GM21367 (cell line): ENCODE results near the gene PDE5A.
"Not testable (repeated sequence)": the region's sequence is repeated elsewhere in the genome, so short reads cannot be mapped to it uniquely, and the experiment has no call there.

Source experiments
- ATAC-seq: cut with Tn5 transposase; IDR thresholded peaks from one replicate; pipeline ENCODE4 v1.9.1; 2021; ENCODE audit not compliant: unreplicated experiment

Gene PDE5A

GRCh38 chr4:119628281-119629141 is at the start of gene PDE5A:
TSS of gene PDE5A (minus strand) at chr4:119628804. CDS start at chr4:119628671, 133 bp downstream.
- peak; percentile 95 for ATAC-seq

GRCh38 chr4:119676101-119676500 is 47.5 kb upstream of the PDE5A start:
- ATAC-seq, result no peak

- no peak for ATAC-seq
Measured at GRCh38 chr4:119675391-119675790, 46.8 kb upstream of the PDE5A start.

- ATAC-seq, result no peak
Measured at GRCh38 chr4:119672938-119673337, 44.3 kb upstream of the PDE5A start.

DNA sequence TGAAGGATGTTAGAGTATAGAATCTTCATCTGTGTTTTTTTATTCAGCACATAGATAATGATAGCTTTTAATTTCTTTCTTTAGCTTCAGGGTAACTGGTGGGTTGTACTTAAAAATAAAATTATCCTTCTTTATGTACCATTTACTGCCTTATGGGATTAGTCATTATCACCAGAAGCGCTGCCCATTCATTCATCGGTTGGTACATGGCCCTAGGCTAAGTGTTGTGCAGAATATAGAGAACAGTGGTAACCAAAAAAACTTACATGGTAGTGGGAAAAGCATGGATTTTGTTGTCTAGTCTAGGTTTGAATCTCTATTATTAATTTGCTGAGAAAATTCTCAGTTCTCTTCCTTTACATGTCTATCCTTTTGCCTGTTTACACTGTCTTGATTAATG is 43.5 kb upstream of the PDE5A start:
- no peak for ATAC-seq

- ATAC-seq, result no peak
Measured at GRCh38 chr4:119671205-119671604, 42.6 kb upstream of the PDE5A start.

DNA sequence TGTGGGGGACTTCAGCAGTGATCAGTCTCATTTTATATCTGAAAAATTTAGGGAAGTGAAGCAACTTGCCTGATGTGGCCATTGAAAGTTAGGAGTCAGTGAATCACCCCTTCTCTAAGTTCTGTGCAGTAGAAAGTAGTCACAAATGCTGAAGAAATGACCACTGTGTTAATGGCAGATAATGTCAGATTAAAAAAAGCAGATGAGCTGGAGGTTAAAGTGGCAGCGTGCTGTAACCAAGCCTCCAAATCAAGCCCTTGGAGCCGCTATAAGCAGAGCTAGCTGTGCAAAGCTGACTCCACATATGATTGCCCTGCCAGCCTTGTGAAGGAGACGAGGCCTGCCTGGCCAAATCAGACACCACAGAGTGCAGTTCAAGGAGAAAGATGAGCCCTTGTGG is 39.2 kb upstream of the PDE5A start:
- ATAC-seq, result no peak

GRCh38 chr4:119666653-119667091 is 38.1 kb upstream of the PDE5A start:
- ATAC-seq, result no peak

DNA sequence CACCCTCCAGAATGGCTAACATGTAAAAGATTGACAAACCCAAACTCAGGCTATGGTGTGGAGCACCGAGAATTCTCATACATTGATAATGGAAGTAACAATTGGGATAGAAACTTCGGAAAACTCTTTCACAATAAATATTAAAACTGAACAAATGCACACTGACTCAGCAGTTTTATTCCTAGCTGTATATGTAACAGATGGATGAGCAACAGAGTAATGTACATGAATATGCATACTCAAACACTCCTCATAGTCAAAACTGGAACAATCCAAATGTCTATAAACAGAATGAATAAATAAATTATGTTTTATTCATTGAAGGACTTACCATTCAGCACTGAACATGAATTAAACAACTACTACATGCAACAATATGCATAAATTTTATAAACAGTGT is 37.1 kb upstream of the PDE5A start:
- no peak for ATAC-seq

- no peak for ATAC-seq
Measured at GRCh38 chr4:119664168-119664907, 35.7 kb upstream of the PDE5A start.

- no peak for ATAC-seq
Measured at GRCh38 chr4:119663160-119663788, 34.7 kb upstream of the PDE5A start.

DNA sequence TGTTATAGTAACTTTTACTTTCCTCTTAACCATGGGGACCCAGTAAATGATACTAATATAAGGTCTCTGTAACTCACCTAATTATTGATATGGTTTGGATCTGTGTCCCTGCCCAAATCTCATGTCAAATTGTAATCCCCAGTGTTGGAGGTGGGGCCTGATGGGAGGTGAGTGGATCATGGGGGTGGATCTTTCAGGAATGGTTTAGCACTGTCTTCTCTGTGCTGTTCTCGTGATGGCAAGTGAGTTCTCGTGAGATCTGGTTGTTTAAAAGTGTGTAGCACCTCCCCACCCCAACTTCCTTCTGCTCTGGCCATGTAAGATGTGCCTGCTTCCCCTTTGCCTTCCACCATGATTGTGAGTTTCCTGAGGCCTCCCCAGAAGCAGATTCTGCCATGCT is 34.0 kb upstream of the PDE5A start:
- not testable (repeated sequence) for ATAC-seq

DNA sequence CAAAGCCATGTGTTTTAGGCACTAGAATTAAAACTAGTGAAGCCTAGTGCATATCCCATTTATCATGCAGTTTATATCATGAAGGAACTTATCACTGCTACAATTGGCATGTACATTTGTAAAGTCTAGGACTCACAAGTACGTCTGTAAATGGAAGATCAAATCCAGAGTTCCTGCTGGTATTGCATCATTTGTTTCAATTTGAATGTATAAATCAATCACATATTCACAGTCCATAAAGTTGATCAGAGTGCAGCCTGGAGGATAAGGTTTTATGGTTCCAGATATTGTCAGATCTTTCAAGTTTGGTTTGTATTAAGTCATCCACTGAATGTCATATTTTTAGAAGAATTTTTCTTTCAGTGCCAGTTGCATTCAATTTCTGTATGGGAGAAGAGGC is 32.6 kb upstream of the PDE5A start:
- ATAC-seq, result no peak

DNA sequence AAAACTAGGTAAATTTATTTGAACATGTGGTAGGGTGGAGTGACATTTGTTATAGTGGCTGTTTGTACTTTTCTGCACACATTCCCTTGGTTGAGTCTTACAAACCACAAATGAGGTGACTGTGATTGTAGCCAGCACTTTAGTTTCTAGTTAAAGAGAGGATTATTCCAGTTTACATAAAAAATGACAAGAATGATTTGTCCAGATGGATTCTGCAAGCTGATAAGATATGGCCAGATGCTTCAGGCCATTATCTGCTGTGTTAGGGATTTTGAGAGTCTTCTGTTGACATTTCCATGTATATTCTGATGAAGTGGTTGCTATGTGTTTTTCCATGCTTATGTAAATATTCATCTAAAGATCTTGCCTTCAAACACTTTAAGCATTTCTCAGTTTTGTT is 31.0 kb upstream of the PDE5A start:
- ATAC-seq, result no peak

- ATAC-seq, result no peak
Measured at GRCh38 chr4:119657111-119657611, 28.6 kb upstream of the PDE5A start.

DNA sequence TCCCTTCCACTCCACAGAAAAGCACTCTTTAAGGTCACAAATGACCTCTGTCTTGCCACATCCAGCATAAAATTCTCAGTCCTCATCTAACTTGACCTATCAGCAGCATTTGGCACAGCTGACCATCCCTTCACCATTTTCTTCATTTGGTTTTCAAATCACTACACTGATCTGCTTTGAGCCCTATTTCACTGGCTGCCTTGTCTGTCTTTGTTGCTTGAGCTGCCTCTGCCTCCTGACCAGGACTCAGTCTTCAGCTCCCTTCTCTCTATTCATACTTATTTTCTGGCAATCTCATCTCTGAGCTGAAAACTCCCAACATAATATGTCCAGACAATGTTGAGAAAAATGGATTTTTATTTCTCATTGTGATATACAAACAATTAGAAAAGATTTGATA is 27.7 kb upstream of the PDE5A start:
- ATAC-seq, result no peak

GRCh38 chr4:119655111-119655837 is 26.7 kb upstream of the PDE5A start:
- ATAC-seq, result no peak

DNA sequence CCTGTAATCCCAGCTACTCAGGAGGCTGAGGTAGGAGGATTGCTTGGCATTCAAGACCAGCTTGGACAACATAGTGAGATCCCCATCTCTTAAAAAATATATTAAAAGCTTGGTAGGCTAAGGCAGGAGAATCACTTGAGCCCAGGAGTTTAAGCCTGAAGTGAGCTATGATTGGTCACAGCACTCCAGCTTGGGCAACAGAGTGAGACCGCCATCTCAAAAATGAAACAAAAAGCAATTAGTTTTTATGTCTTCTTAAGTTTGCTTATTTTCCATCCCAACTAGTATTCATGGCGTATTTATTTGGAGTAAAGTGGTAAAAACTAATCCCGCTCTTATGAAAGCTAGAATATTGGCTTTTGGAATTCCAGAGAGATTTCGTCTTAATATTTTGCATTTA is 25.4 kb upstream of the PDE5A start:
- no peak for ATAC-seq

DNA sequence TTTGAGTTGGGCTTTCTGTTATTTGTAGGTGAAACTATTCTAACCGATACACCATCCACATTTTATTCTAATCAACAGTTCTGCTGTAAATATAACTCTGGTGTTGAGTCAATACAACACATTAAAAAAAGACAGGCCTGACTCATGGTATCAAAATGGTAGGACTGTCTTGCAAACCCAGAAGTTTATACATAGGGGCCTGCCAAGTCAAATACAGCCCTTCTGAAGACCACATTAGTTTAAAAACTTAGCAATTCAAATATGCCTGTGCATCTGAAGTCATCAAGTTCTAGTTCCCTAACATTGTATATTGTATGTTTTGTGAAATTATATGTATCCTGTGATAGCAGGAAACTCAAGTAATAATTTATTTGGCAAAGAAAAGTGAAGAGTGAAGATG is 24.4 kb upstream of the PDE5A start:
- ATAC-seq, result no peak

DNA sequence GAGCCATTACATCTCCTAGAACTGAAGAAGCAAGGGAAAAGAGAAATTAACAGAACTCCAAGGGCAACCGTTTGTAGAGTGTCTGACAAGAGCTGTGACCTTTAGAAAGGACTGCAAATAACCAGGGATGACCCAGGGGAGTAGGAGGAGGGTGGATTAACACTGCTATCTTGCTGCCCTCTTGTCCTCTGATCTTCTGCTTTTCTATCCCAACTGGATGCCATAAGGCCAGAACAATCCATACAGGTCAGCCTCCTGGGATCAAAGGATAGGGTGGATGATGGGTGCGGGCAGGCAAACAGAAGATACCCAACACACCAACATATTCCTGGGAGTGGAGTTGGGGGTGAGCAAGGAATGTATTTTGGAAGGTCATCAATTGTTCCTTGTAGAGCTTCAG is 19.8 kb upstream of the PDE5A start:
- no peak for ATAC-seq

DNA sequence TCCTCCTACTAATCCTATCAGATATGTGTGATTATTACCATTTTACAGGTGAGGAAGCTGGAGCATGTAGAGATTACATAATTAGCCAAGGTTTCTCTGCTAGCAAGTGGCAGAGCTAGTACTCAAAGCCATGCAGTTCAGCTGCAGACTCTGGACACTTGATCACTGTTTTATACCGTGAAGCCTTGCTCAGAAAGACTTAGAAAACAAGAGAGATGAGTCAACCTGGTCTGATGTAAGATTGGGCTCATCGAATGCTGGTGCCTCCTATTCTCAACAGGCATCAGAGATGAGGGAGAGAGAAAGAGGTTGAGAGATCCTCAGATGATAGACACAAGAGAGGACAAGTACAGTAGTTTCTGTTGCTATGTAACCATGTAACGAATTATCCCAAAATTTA is 19.0 kb upstream of the PDE5A start:
- ATAC-seq, result no peak
